ENCODE data around the gene DOCK2. TPM values are rescaled to one million over a fixed set of nuclear protein-coding genes. Genes with fewer than 3 reads are reported as not detected.

The DOCK2 gene
- total RNA-seq, 1 experiment from 2014 or later = 2.2 TPM

DNA sequence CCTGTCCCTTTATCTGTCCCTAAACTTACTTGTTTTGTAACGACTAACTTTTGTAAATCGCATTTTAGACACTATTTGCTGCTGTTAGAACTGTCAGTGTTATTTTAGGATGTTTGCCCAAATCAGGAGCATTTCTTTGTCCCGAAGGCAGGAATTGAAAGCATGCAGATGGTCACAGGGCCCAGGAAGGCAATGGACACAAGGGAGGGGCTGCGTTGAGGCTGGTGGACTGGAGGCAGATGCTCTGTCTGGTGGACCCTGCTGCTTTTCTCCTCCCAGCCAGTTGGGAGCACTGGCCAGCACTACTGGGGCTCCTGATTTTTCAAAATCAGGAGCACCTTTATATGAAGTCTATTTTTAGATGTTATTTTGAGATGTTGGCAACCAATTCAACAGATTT, 31.7 kb downstream of the DOCK2 start:
- CTCF ChIA-PET = no interaction called here

DNA sequence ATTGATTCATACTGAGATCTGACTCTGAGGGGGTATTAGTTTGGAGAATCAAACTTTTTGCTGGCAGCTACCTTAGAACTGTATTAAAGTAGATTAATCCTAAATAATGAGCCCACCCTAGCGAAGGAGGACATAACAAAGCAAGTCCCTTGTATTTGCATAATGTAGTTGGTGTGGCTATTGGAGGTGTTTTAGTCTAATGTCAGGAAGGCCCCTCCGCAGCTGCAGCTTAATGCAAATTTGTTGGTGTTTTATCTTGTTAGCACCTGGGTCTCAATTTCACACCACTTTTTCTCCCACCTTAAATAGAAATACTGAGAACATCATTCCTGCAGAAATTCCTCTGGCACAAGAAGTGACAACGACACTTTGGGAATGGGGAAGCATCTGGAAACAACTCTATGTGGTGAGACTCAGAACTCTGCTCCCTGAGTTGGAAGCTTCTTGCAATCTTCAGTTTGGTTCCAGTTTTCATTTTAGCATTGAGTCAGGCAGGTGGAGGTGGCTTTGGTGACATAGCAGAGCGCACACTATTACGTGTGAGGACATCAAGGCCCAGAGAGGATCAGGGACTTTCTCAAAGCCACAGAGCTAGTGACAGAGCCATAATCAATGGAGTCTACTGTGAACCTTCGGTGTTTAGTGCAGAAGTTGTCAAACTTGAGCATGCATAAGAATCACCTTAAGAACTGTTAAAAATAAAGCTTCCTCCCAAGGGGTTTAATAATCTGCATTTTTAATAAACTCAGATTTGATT, 33.9 kb downstream of the DOCK2 start:
- no peak overlapping the region for H3K27ac ChIP-seq (ENCODE audit: low read depth, low read length, poor library complexity, severe bottlenecking)
- H3K4me1 ChIP-seq (ENCODE audit: insufficient read depth, low read length, poor library complexity, severe bottlenecking) = no peaks in the 10 kb centered on the region
- no peak for TF ChIP-seq EZH2 (IDR thresholded peaks at IDR 0.05; ENCODE audit: borderline replicate concordance, low read depth, low read length, poor library complexity, severe bottlenecking)
- TF ChIP-seq, protein P1, sequence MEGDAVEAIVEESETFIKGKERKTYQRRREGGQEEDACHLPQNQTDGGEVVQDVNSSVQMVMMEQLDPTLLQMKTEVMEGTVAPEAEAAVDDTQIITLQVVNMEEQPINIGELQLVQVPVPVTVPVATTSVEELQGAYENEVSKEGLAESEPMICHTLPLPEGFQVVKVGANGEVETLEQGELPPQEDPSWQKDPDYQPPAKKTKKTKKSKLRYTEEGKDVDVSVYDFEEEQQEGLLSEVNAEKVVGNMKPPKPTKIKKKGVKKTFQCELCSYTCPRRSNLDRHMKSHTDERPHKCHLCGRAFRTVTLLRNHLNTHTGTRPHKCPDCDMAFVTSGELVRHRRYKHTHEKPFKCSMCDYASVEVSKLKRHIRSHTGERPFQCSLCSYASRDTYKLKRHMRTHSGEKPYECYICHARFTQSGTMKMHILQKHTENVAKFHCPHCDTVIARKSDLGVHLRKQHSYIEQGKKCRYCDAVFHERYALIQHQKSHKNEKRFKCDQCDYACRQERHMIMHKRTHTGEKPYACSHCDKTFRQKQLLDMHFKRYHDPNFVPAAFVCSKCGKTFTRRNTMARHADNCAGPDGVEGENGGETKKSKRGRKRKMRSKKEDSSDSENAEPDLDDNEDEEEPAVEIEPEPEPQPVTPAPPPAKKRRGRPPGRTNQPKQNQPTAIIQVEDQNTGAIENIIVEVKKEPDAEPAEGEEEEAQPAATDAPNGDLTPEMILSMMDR (conservative IDR thresholded peaks at IDR 0.05; ENCODE audit: low read depth, low read length) = no peak
- intact Hi-C loops (cut with micrococcal nuclease; ENCODE audit: unreplicated experiment) = no loop called here
- no peak for DNase-seq (ENCODE audit: low spot score)
- no TSS peak for BruUV-seq (replicated peaks)
- no peaks in the 10 kb centered on the region for H3K27me3 ChIP-seq (replicated peaks; ENCODE audit: insufficient read depth, low read depth, low read length, poor library complexity)
- POLR2A ChIA-PET (ENCODE audit: low non-redundant PET) = no interaction called here
- no peaks in the 10 kb centered on the region for H3K36me3 ChIP-seq (ENCODE audit: insufficient read depth, low read length, poor library complexity, severe bottlenecking)
- H3K9me3 ChIP-seq (ENCODE audit: low read depth, low read length, poor library complexity, severe bottlenecking) = no peaks in the 10 kb centered on the region
- no peak overlapping the region for H3K4me3 ChIP-seq (ENCODE audit: low read depth, low read length, poor library complexity, severe bottlenecking)
- CTCF ChIA-PET = no interaction called here

More for the DNA sequence above, 31.7 kb downstream of the DOCK2 start:
- Histone ChIP-seq H3K27me3 (replicated peaks; ENCODE audit: insufficient read depth, low read depth, low read length, poor library complexity) (no peaks in the 10 kb centered on the region), H3K9me3 (ENCODE audit: low read depth, low read length, poor library complexity, severe bottlenecking) (no peaks in the 10 kb centered on the region), H3K36me3 (ENCODE audit: insufficient read depth, low read length, poor library complexity, severe bottlenecking) (no peaks in the 10 kb centered on the region), H3K4me1 (ENCODE audit: insufficient read depth, low read length, poor library complexity, severe bottlenecking) (no peaks in the 10 kb centered on the region), H3K27ac (ENCODE audit: low read depth, low read length, poor library complexity, severe bottlenecking) (no peak overlapping the region), H3K4me3 (ENCODE audit: low read depth, low read length, poor library complexity, severe bottlenecking) (no peak overlapping the region)
- POLR2A ChIA-PET (ENCODE audit: low non-redundant PET) = no interaction called here
- no TSS peak for BruUV-seq (replicated peaks)
- TF ChIP-seq, protein P1 (conservative IDR thresholded peaks at IDR 0.05; ENCODE audit: low read depth, low read length) = no peak
- no peak for TF ChIP-seq EZH2 (IDR thresholded peaks at IDR 0.05; ENCODE audit: borderline replicate concordance, low read depth, low read length, poor library complexity, severe bottlenecking)
- no peak for DNase-seq (ENCODE audit: low spot score)
- intact Hi-C loops (cut with micrococcal nuclease; ENCODE audit: unreplicated experiment) = no loop called here

GRCh38 chr5:169682026-169682425, 45.0 kb downstream of the DOCK2 start:
- no peak overlapping the region for H3K27ac ChIP-seq (ENCODE audit: low read depth, low read length, poor library complexity, severe bottlenecking)
- BruUV-seq (replicated peaks) = no TSS peak
- H3K4me3 ChIP-seq (ENCODE audit: low read depth, low read length, poor library complexity, severe bottlenecking) = no peak overlapping the region
- no peak for TF ChIP-seq EZH2 (IDR thresholded peaks at IDR 0.05; ENCODE audit: borderline replicate concordance, low read depth, low read length, poor library complexity, severe bottlenecking)
- TF ChIP-seq, protein P1 (conservative IDR thresholded peaks at IDR 0.05; ENCODE audit: low read depth, low read length) = no peak
- H3K27me3 ChIP-seq (replicated peaks; ENCODE audit: insufficient read depth, low read depth, low read length, poor library complexity) = no peaks in the 10 kb centered on the region
- DNase-seq (ENCODE audit: low spot score) = no peak
- no peaks in the 10 kb centered on the region for H3K36me3 ChIP-seq (ENCODE audit: insufficient read depth, low read length, poor library complexity, severe bottlenecking)
- no peaks in the 10 kb centered on the region for H3K9me3 ChIP-seq (ENCODE audit: low read depth, low read length, poor library complexity, severe bottlenecking)
- H3K4me1 ChIP-seq (ENCODE audit: insufficient read depth, low read length, poor library complexity, severe bottlenecking) = no peaks in the 10 kb centered on the region
- POLR2A ChIA-PET (ENCODE audit: low non-redundant PET) = interaction anchor here (0.6 kb wide), 1 partner anchor 1478 kb away, joined by 15 read pairs; no protein-coding TSS in a partner anchor
- intact Hi-C loops (cut with micrococcal nuclease; ENCODE audit: unreplicated experiment) = no loop called here
- CTCF ChIA-PET = no interaction called here

Data from A673 (cell line).